Muscle layer of duodenum (tissue), 2 donors: ENCODE results near the gene PYGL.

Source experiments
- H3K27ac ChIP-seq: one replicate; pipeline ENCODE4 v1.7.0; 2013; ENCODE audit warnings: mild to moderate bottlenecking, low read length
- H3K27me3 ChIP-seq: one replicate; pipeline ENCODE4 v1.7.0; 2013; ENCODE audit warnings: low read depth, mild to moderate bottlenecking, control low read depth, low read length
- H3K36me3 ChIP-seq, 2 donors: one replicate each; pipeline ENCODE4 v1.7.0; 2013; ENCODE audit warnings: low read length in 2 of 2, control low read depth in 1 of 2, mild to moderate bottlenecking in 1 of 2; ENCODE audit not compliant: insufficient read depth in 2 of 2, control insufficient read depth in 1 of 2
- H3K4me1 ChIP-seq, 2 donors: one replicate each; pipeline ENCODE4 v1.7.0; 2013; ENCODE audit warnings: low read length in 2 of 2, mild to moderate bottlenecking in 2 of 2, control low read depth in 1 of 2, moderate library complexity in 1 of 2; ENCODE audit not compliant: insufficient read depth in 2 of 2, control insufficient read depth in 1 of 2
- H3K4me3 ChIP-seq, 2 donors: one replicate each; pipeline ENCODE4 v1.7.0; 2013; ENCODE audit warnings: low read length in 2 of 2, low read depth in 1 of 2, mild to moderate bottlenecking in 1 of 2
- H3K9me3 ChIP-seq, 2 donors: one replicate each; pipeline ENCODE4 v1.7.0; 2013; ENCODE audit warnings: low read length in 2 of 2, control low read depth in 1 of 2, mild to moderate bottlenecking in 1 of 2; ENCODE audit not compliant: control insufficient read depth in 1 of 2
- donor health status: healthy.

The PYGL gene

DNA sequence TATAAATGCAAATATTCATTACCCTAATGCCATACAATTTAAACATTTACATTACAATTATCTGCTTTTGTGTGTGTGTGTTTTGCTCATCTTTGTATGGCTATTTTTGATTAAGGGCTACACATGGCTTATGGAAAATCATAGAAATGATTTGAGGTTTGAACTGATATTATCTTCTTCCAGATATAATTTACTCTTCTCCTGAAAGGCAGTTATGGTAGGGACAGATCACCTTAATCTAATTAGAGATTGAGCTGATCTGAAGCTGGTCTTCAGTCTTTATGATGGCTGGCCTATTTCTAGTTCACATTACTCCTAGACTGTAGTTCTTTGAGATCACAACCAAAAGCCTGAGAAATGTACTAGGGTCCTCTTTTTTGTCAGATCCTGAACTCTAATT lies 56.8 kb downstream of the PYGL start:
- H3K4me1 ChIP-seq, result no peaks in the 10 kb centered on the region
- H3K4me3 ChIP-seq, result no peak overlapping the region
- no peaks in the 10 kb centered on the region for H3K9me3 ChIP-seq
- H3K27me3 ChIP-seq, result no peaks in the 10 kb centered on the region
- H3K27ac ChIP-seq, result no peak overlapping the region
- H3K36me3 ChIP-seq, result peaks cover 0 to 5% of the 10 kb centered on the region in 2 donors

GRCh38 chr14:50883827-50884197 lies 60.5 kb downstream of the PYGL start:
- Histone ChIP-seq H3K27me3 (no peaks in the 10 kb centered on the region), H3K4me3 (no peak overlapping the region), H3K4me1 (no peaks in the 10 kb centered on the region), H3K27ac (no peak overlapping the region), H3K36me3 (peaks cover 0 to 5% of the 10 kb centered on the region in 2 donors), H3K9me3 (no peaks in the 10 kb centered on the region)

DNA sequence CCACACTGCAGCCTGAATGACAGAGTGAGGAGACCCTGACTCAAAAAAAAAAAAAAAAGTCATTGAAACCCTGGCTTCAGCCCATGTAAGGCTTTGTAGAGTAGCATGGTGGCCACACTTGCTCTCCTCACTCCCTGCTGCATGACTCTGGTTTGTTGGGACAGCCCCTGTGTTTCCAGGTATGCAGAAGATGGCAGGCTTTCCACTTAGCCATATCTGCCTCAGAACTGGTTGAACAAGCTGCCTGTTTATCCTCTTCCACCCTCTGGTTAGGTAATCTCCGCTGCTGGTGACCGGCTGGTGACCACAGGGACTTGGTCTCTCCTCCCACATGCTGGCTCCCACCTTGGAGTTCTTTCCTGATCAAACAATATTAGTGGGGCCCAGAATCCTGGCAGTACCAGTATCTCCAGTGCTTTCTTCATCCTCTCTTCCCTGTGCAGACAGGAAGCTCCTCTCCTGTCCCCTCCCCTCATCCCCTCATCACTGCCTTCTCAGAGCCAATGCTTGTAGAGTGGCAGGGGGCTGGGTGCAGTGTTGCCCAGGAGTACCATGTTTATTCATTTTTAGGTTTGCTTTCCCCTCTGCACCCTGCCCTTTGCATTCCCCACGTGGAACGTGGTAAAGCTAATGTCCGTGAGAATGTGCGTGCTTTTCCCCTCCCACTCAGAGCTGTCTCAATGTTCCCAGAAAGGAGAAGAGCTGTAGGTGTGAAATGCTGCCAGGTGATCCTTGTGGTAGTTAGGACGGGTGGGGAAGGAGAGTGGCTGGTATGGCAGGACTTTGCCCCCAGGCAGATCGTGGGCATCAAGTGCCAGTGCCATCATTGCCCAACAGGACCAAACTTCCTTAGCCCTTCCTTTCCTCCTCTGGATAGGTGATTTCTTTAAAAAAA lies 61.1 kb downstream of the PYGL start:
- no peaks in the 10 kb centered on the region for H3K4me1 ChIP-seq
- H3K27me3 ChIP-seq, result no peaks in the 10 kb centered on the region
- no peak overlapping the region for H3K27ac ChIP-seq
- peaks cover 0 to 5% of the 10 kb centered on the region in 2 donors for H3K36me3 ChIP-seq
- no peaks in the 10 kb centered on the region for H3K9me3 ChIP-seq
- no peak overlapping the region for H3K4me3 ChIP-seq

- no peaks in the 10 kb centered on the region for H3K36me3 ChIP-seq
- H3K27ac ChIP-seq, result no peak overlapping the region
- no peaks in the 10 kb centered on the region for H3K9me3 ChIP-seq
- no peak overlapping the region for H3K4me3 ChIP-seq
- no peaks in the 10 kb centered on the region for H3K4me1 ChIP-seq
- H3K27me3 ChIP-seq, result peaks cover 11% of the 10 kb centered on the region
These were observed 68.8 kb downstream of the PYGL start for GRCh38 chr14:50875359-50876070.

GRCh38 chr14:50874757-50875156 lies 69.5 kb downstream of the PYGL start:
- no peaks in the 10 kb centered on the region for H3K9me3 ChIP-seq
- peaks cover 11% of the 10 kb centered on the region for H3K27me3 ChIP-seq
- no peaks in the 10 kb centered on the region for H3K4me1 ChIP-seq
- no peaks in the 10 kb centered on the region for H3K36me3 ChIP-seq
- no peak overlapping the region for H3K27ac ChIP-seq
- H3K4me3 ChIP-seq, result no peak overlapping the region

GRCh38 chr14:50871914-50872732 lies 72.2 kb downstream of the PYGL start, which contains the start of gene ABHD12B:
Gene ABHD12B, plus strand, starts transcription at chr14:50872053. Its CDS starts 122 bp downstream, at chr14:50872175.
- Histone ChIP-seq H3K27ac (no peak within 1 kb of the TSS), H3K9me3 (no peaks in the 10 kb centered on the region), H3K27me3 (peaks cover 11% of the 10 kb centered on the region), H3K4me1 (no peaks in the 10 kb centered on the region), H3K4me3 (peak within 1 kb of the TSS in 1 of 2 donors; percentile 43), H3K36me3 (no peaks in the 10 kb centered on the region)

- Histone ChIP-seq H3K4me3 (no peak overlapping the region), H3K4me1 (no peaks in the 10 kb centered on the region), H3K36me3 (no peaks in the 10 kb centered on the region), H3K27ac (no peak overlapping the region), H3K27me3 (peaks cover 11% of the 10 kb centered on the region), H3K9me3 (no peaks in the 10 kb centered on the region)
These were observed 73.1 kb downstream of the PYGL start for GRCh38 chr14:50871228-50871627.

DNA sequence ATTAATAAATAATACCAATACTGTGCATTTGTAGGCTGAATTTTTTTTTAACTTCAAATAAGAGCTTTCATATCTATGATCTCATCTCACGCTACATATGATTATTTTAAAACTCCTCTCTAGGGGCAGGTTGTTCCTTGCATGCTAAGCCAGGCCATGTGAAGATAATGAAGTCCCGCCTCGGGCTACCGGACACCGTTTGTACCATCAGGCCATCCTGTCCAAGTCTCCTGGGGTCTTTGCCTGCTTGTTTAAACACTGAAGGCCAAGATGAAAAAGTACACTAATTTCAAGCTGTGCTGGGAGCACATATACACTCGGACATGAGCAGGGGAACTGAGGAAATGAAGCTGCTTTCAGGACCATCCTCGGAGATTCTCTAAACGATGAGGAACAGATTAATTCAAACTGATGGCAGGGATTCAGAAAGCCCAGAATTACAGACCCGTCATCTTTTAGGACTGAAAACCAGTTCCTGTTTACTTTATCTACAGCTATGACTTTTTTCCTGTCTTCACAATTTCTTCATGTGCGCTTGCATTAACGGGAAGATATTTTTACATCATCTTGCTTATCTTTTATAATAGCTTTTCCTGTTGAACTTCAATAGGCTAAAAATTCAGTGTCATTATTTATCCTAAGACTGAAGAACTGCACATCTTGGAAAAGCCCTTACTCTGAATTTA lies 78.7 kb downstream of the PYGL start:
- Histone ChIP-seq H3K4me3 (no peak overlapping the region), H3K9me3 (no peaks in the 10 kb centered on the region), H3K36me3 (no peaks in the 10 kb centered on the region), H3K27me3 (no peaks in the 10 kb centered on the region), H3K27ac (no peak overlapping the region), H3K4me1 (no peaks in the 10 kb centered on the region)

GRCh38 chr14:50864946-50865345 lies 79.3 kb downstream of the PYGL start:
- H3K27ac ChIP-seq, result no peak overlapping the region
- H3K4me3 ChIP-seq, result no peak overlapping the region
- no peaks in the 10 kb centered on the region for H3K36me3 ChIP-seq
- H3K4me1 ChIP-seq, result no peaks in the 10 kb centered on the region
- H3K9me3 ChIP-seq, result no peaks in the 10 kb centered on the region
- no peaks in the 10 kb centered on the region for H3K27me3 ChIP-seq

GRCh38 chr14:50864237-50864636 lies 80.0 kb downstream of the PYGL start:
- Histone ChIP-seq H3K27me3 (no peaks in the 10 kb centered on the region), H3K36me3 (no peaks in the 10 kb centered on the region), H3K9me3 (no peaks in the 10 kb centered on the region), H3K4me3 (no peak overlapping the region), H3K4me1 (peaks cover 0 to 5% of the 10 kb centered on the region in 2 donors), H3K27ac (no peak overlapping the region)
